Measurements from ENCODE around the gene RBM19. TPM values are rescaled to one million over a fixed set of nuclear protein-coding genes. Genes with fewer than 3 reads are reported as not detected.

RBM19 gene
- total and polyA plus RNA-seq, 12 donors = 13.3 to 26.6 (median 16.2) TPM

GRCh38 chr12:113796852-113797534 is 169.1 kb downstream of the RBM19 start:
- intact Hi-C loops (cut with DNase I) = no loop called here
- no peak for DNase-seq
- Histone ChIP-seq H3K4me1 (no peaks in the 10 kb centered on the region), H3K27me3 (no peaks in the 10 kb centered on the region), H3K4me3 (no peak overlapping the region), H3K27ac (no peak overlapping the region), H3K9me3 (no peaks in the 10 kb centered on the region), H3K36me3 (no peaks in the 10 kb centered on the region)
- no peak for ATAC-seq
- TF ChIP-seq CTCF (IDR thresholded peaks at IDR 0.05) = no peak
- WGBS, 2 donors = 55 to 57% methylated on average over 14 of the region's 14 CpGs

DNA sequence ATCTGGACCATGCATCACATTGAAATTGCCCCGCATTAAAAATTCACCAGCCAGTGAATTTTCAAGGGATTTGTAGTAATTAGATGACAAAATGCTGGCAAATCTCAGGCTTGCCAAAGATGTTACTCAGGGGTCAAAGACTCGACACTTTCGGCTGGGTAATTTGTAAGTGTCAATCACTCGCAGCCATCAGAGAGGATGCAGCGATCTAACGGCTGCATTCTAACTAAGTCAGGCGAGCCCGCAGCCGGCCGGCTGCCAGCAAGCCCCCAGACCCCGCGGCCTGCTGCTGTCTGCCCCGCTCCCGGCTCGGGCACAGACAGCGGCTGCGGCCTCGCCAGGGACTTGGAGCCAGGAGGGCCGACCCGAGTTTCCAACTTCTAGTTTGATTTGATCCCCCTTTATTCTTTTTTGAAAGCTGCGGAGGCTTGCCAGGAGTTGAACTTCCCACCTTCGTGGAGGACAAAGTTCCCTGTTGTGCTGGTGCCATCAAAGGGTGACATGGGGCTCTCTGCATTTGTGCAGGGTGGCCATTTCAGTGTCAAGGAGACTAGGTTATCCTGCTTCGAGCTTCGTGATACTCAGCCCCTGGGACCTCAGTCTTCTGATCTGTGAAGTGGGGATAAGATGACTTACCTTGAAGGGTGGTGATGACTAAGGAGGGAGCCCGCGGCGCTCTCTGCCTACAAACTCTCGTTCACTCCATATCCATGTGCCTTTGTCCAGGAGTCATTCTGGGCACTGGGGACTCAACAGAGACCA is 169.9 kb downstream of the RBM19 start:
- Histone ChIP-seq H3K4me3 (no peak overlapping the region), H3K27ac (no peak overlapping the region), H3K27me3 (no peaks in the 10 kb centered on the region), H3K9me3 (no peaks in the 10 kb centered on the region), H3K4me1 (no peaks in the 10 kb centered on the region), H3K36me3 (no peaks in the 10 kb centered on the region)
- DNase-seq (no peak), ATAC-seq (no peak)
- intact Hi-C loops (cut with DNase I) = no loop called here
- 62 to 63% methylated on average over 28 of the region's 28 CpGs for whole genome bisulfite sequencing, 2 donors
- no peak for TF ChIP-seq CTCF (IDR thresholded peaks at IDR 0.05)

DNA sequence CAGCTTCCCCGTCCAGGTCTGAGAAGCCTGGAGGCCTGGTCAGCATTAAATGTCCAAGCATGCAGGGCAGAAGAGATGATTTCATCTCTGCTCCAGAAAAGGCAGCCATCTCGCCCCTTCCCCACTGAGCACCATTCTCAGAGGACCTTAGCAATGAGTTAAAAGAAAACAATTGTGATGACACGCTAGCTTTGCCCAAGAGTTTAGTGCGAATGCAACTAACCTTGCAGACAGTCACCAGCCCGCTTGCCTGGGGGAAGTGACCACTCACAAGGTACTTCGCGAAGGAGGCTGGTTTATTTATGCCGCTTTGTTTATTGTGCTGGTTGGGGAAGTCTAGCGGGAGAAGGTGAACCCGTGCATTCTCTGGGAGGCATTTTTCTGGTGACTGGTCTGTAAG is 170.7 kb downstream of the RBM19 start:
- TF ChIP-seq CTCF (IDR thresholded peaks at IDR 0.05) = no peak
- intact Hi-C loops (cut with DNase I) = no loop called here
- DNase-seq (no peak), ATAC-seq (no peak)
- no peak overlapping the region for H3K27ac ChIP-seq
- H3K4me1 ChIP-seq = no peaks in the 10 kb centered on the region
- no peaks in the 10 kb centered on the region for H3K27me3 ChIP-seq
- no peaks in the 10 kb centered on the region for H3K9me3 ChIP-seq
- H3K36me3 ChIP-seq = no peaks in the 10 kb centered on the region
- H3K4me3 ChIP-seq = no peak overlapping the region
- WGBS, 2 donors = 66 to 67% methylated on average over 10 of the region's 10 CpGs

DNA sequence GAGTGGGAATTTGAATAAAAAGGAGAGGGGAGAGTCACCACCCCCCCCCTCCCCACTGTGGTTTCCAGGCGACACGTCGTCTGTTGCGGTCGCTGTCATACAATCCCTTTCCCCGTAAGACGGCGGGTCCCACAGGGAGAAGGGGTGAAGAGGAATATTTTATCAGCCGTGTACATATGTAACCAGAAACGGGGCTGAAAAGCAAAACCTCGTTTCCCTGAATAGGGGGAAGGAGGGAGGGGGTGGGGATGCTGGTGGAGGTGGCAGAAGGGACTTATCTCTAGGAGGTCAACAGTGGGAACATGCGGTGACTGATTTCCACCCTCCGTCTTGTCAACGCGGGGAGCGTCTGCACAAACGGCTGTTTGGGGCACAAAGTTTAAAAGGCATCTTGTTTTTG is 171.4 kb downstream of the RBM19 start:
- 44 to 45% methylated on average over 17 of the region's 17 CpGs for WGBS, 2 donors
- H3K4me1 ChIP-seq = no peaks in the 10 kb centered on the region
- DNase-seq (no peak), ATAC-seq (no peak)
- H3K9me3 ChIP-seq = no peaks in the 10 kb centered on the region
- no peak for TF ChIP-seq CTCF (IDR thresholded peaks at IDR 0.05)
- H3K27me3 ChIP-seq = no peaks in the 10 kb centered on the region
- no peak overlapping the region for H3K4me3 ChIP-seq
- no peaks in the 10 kb centered on the region for H3K36me3 ChIP-seq
- no peak overlapping the region for H3K27ac ChIP-seq
- intact Hi-C loops (cut with DNase I) = no loop called here

Measured in heart right ventricle (tissue), 16 donors.